WTC11 (cell line): ENCODE results near the gene GTPBP6. TPM values are rescaled to one million over a fixed set of nuclear protein-coding genes. Genes with fewer than 3 reads are reported as not detected.

Experiments
- ATAC-seq: fragments of 200-7000 bp; cut with Tn5 transposase; 2 replicates; pipeline ENCODE4 v1.10.0; 2021; ENCODE audit warnings: mild to moderate bottlenecking, moderate library complexity
- CTCF ChIA-PET: fragments of 300-600 bp; sonication (Branson Sonifier 250); formaldehyde crosslinking; loops from one replicate; lab custom pipeline; 2021; ENCODE audit warnings: antibody characterized with exemption; lab: Charles Lee
- POLR2A ChIA-PET: fragments of 350-600 bp; sonication (Branson Sonifier 250); formaldehyde crosslinking; loops from one replicate; lab custom pipeline; 2021; ENCODE audit warnings: antibody characterized with exemption; lab: Charles Lee
- DNase-seq: peaks from one replicate; pipeline ENCODE4 v3.0.0; 2021; ENCODE audit warnings: low spot score
- H3K27ac Mint-ChIP-seq: 2 replicates; pipeline ENCODE4 v1.8.0; 2021; ENCODE audit warnings: mixed read lengths
- H3K27me3 Mint-ChIP-seq: 2 replicates; pipeline ENCODE4 v1.8.0; 2021; ENCODE audit warnings: low read depth, mild to moderate bottlenecking, moderate library complexity, mixed read lengths
- H3K36me3 Mint-ChIP-seq: 2 replicates; pipeline ENCODE4 v1.8.0; 2021; ENCODE audit warnings: mixed read lengths
- H3K4me1 Mint-ChIP-seq: 2 replicates; pipeline ENCODE4 v1.8.0; 2022; ENCODE audit warnings: mixed read lengths
- H3K4me3 Mint-ChIP-seq: 2 replicates; pipeline ENCODE4 v1.8.0; 2021; ENCODE audit warnings: mild to moderate bottlenecking, moderate library complexity, mixed read lengths
- H3K9me3 Mint-ChIP-seq: 2 replicates; pipeline ENCODE4 v1.8.0; 2021; ENCODE audit warnings: mixed read lengths
- ATF1 ChIP-seq: sonication (generic); formaldehyde crosslinking; IDR thresholded peaks from 2 replicates; pipeline ENCODE4 v1.8.1; 2023; ENCODE audit warnings: mild to moderate bottlenecking, moderate library complexity, missing genetic modification reagents
- CREM ChIP-seq: sonication (generic); formaldehyde crosslinking; IDR thresholded peaks from 2 replicates; pipeline ENCODE4 v1.8.1; 2022; ENCODE audit warnings: mild to moderate bottlenecking, missing genetic modification reagents, moderate library complexity
- GABPB1 ChIP-seq: sonication (generic); formaldehyde crosslinking; IDR thresholded peaks from 2 replicates; pipeline ENCODE4 v1.8.1; 2023; ENCODE audit warnings: mild to moderate bottlenecking, missing genetic modification reagents
- NFYB ChIP-seq: sonication (generic); formaldehyde crosslinking; conservative IDR thresholded peaks from 2 replicates; pipeline ENCODE4 v1.8.0; 2022; ENCODE audit warnings: low read depth, missing genetic modification reagents
- PRRX2 ChIP-seq: fragments of 250-450 bp; sonication (Bioruptor Pico); IDR thresholded peaks from 2 replicates; pipeline ENCODE4 v1.8.0; 2021; ENCODE audit warnings: mild to moderate bottlenecking
- SP1 ChIP-seq: sonication (generic); formaldehyde crosslinking; conservative IDR thresholded peaks from 2 replicates; pipeline ENCODE4 v1.8.1; 2022; ENCODE audit warnings: missing genetic modification reagents
- TCF7 ChIP-seq: sonication (generic); formaldehyde crosslinking; IDR thresholded peaks from 2 replicates; pipeline ENCODE4 v1.8.0; 2022; ENCODE audit warnings: mild to moderate bottlenecking, low read depth, missing genetic modification reagents, moderate library complexity
- TEAD4 ChIP-seq: sonication (generic); formaldehyde crosslinking; IDR thresholded peaks from 2 replicates; pipeline ENCODE4 v1.8.0; 2022; ENCODE audit warnings: mild to moderate bottlenecking, missing genetic modification reagents
- TP53 ChIP-seq: sonication (generic); formaldehyde crosslinking; IDR thresholded peaks from 2 replicates; pipeline ENCODE4 v1.8.1; 2023; ENCODE audit warnings: mild to moderate bottlenecking, missing genetic modification reagents
- ZBTB21 ChIP-seq: sonication (generic); formaldehyde crosslinking; IDR thresholded peaks from 2 replicates; pipeline ENCODE4 v1.8.1; 2023; ENCODE audit warnings: mild to moderate bottlenecking, missing genetic modification reagents, borderline replicate concordance
- ZNF138 ChIP-seq: sonication (generic); formaldehyde crosslinking; conservative IDR thresholded peaks from 2 replicates; pipeline ENCODE4 v1.8.1; 2022; ENCODE audit warnings: mild to moderate bottlenecking, moderate library complexity, missing genetic modification reagents
- ZNF232 ChIP-seq: sonication (generic); formaldehyde crosslinking; IDR thresholded peaks from 2 replicates; pipeline ENCODE4 v1.8.0; 2022; ENCODE audit warnings: mild to moderate bottlenecking, missing genetic modification reagents
- ZNF263 ChIP-seq: sonication (generic); formaldehyde crosslinking; IDR thresholded peaks from 2 replicates; pipeline ENCODE4 v1.8.1; 2022; ENCODE audit warnings: low read depth, mild to moderate bottlenecking, moderate library complexity, missing genetic modification reagents
- ZNF416 ChIP-seq: fragments of 250-450 bp; sonication (Bioruptor Pico); IDR thresholded peaks from 2 replicates; pipeline ENCODE4 v1.9.0; 2021; ENCODE audit warnings: mild to moderate bottlenecking, inconsistent platforms
- ZNF671 ChIP-seq: fragments of 250-450 bp; sonication (Bioruptor Pico); IDR thresholded peaks from 2 replicates; pipeline ENCODE4 v1.8.0; 2021; ENCODE audit warnings: mild to moderate bottlenecking
- total RNA-seq: library from RNA; stranded (reverse); gene quantifications from 3 replicates; pipeline ENCODE4 v1.2.3, GENCODE V29; 2021
- TF ChIP-seq, protein P1 (sequence below): fragments of 200-600 bp; IDR thresholded peaks from 2 replicates; pipeline ENCODE4 v1.8.0; 2022; ENCODE audit warnings: antibody characterized with exemption
- TF ChIP-seq, protein P2 (sequence below): sonication (generic); formaldehyde crosslinking; IDR thresholded peaks from 2 replicates; pipeline ENCODE4 v1.8.1; 2022; ENCODE audit warnings: low read depth, mild to moderate bottlenecking, moderate library complexity, missing genetic modification reagents, borderline replicate concordance
- TF ChIP-seq, protein P3 (sequence below): sonication (generic); formaldehyde crosslinking; conservative IDR thresholded peaks from 2 replicates; pipeline ENCODE4 v1.8.1; 2023; ENCODE audit warnings: mild to moderate bottlenecking, low read depth, missing genetic modification reagents, moderate library complexity
- TF ChIP-seq, protein P4 (sequence below): sonication (generic); formaldehyde crosslinking; IDR thresholded peaks from 2 replicates; pipeline ENCODE4 v1.8.1; 2022; ENCODE audit warnings: mild to moderate bottlenecking, missing genetic modification reagents, moderate library complexity, borderline replicate concordance
- TF ChIP-seq, protein P5 (sequence below): sonication (generic); formaldehyde crosslinking; IDR thresholded peaks from 2 replicates; pipeline ENCODE4 v1.8.1; 2023; ENCODE audit warnings: mild to moderate bottlenecking, missing genetic modification reagents

The GTPBP6 gene
- total RNA-seq, 1 experiment from 2014 or later, result 63.9 TPM

DNA sequence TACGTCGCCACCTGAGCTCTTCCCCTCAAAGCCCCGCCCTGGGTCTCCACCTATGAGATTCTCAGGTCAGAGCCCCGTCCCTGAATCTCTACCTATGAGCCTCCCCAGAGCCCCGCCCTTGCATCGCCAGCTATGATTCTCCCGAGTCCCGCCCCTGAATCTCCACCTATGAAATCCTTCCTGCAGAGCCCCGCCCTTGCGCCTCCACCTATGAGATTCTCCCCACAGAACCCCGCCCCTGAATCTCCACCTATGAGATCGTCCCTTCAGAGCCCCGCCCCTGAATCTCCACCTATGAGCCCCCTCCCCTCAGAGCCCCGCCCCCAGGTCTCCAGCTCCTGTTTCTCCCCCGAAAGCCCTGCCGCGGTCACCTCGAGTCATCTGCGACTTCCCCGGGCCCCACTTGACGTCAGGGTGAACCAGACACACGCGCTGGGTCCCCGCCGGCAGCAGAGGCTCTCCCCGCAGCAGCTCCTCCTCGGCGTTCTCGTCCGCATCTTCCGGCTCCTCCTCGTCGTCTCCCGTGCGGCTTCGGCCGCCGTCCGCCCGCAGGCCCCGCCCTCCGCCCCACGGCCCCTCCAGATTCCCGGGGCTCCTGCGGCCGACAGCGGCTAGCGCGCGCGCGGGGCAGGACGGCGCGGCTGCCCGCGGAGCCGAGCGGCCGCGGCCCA is 393 bp downstream of the GTPBP6 start:
- H3K4me1 Mint-ChIP-seq, result peaks cover 9% of the 10 kb centered on the region
- CTCF ChIA-PET, result no interaction called here
- peaks cover 3% of the 10 kb centered on the region; the same call in 1 of the 2 replicates for H3K27me3 Mint-ChIP-seq
- peak overlapping the region; percentile 94 for H3K27ac Mint-ChIP-seq
- ATAC-seq, result peak; percentile 80
- POLR2A ChIA-PET, result no interaction called here
- H3K4me3 Mint-ChIP-seq, result peak overlapping the region; percentile 83
- H3K9me3 Mint-ChIP-seq, result no peaks in the 10 kb centered on the region
- peak; percentile 100 for DNase-seq
- TF ChIP-seq ZNF416 (CRISPR knock-in tag) (no peak), ZNF671 (CRISPR knock-in tag) (no peak), PRRX2 (no peak), NFYB (CRISPR knock-in tag) (peak; percentile 60), ZNF232 (CRISPR knock-in tag) (no peak), ZBTB21 (CRISPR knock-in tag) (no peak), ZNF138 (CRISPR knock-in tag) (no peak), GABPB1 (0 out of 2 replicates have a peak, but pooled peaks have one; percentile 9), CREM (CRISPR knock-in tag) (peak; percentile 68; the same call in 1 of the 2 replicates), TCF7 (CRISPR knock-in tag) (peak; percentile 78; the same call in 1 of the 2 replicates)
- TF ChIP-seq, protein P1, sequence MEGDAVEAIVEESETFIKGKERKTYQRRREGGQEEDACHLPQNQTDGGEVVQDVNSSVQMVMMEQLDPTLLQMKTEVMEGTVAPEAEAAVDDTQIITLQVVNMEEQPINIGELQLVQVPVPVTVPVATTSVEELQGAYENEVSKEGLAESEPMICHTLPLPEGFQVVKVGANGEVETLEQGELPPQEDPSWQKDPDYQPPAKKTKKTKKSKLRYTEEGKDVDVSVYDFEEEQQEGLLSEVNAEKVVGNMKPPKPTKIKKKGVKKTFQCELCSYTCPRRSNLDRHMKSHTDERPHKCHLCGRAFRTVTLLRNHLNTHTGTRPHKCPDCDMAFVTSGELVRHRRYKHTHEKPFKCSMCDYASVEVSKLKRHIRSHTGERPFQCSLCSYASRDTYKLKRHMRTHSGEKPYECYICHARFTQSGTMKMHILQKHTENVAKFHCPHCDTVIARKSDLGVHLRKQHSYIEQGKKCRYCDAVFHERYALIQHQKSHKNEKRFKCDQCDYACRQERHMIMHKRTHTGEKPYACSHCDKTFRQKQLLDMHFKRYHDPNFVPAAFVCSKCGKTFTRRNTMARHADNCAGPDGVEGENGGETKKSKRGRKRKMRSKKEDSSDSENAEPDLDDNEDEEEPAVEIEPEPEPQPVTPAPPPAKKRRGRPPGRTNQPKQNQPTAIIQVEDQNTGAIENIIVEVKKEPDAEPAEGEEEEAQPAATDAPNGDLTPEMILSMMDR, result no peak
- TF ChIP-seq, protein P2, sequence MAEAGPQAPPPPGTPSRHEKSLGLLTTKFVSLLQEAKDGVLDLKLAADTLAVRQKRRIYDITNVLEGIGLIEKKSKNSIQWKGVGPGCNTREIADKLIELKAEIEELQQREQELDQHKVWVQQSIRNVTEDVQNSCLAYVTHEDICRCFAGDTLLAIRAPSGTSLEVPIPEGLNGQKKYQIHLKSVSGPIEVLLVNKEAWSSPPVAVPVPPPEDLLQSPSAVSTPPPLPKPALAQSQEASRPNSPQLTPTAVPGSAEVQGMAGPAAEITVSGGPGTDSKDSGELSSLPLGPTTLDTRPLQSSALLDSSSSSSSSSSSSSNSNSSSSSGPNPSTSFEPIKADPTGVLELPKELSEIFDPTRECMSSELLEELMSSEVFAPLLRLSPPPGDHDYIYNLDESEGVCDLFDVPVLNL (CRISPR knock-in tag), result no peak
- TF ChIP-seq, protein P3, sequence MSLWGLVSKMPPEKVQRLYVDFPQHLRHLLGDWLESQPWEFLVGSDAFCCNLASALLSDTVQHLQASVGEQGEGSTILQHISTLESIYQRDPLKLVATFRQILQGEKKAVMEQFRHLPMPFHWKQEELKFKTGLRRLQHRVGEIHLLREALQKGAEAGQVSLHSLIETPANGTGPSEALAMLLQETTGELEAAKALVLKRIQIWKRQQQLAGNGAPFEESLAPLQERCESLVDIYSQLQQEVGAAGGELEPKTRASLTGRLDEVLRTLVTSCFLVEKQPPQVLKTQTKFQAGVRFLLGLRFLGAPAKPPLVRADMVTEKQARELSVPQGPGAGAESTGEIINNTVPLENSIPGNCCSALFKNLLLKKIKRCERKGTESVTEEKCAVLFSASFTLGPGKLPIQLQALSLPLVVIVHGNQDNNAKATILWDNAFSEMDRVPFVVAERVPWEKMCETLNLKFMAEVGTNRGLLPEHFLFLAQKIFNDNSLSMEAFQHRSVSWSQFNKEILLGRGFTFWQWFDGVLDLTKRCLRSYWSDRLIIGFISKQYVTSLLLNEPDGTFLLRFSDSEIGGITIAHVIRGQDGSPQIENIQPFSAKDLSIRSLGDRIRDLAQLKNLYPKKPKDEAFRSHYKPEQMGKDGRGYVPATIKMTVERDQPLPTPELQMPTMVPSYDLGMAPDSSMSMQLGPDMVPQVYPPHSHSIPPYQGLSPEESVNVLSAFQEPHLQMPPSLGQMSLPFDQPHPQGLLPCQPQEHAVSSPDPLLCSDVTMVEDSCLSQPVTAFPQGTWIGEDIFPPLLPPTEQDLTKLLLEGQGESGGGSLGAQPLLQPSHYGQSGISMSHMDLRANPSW (CRISPR knock-in tag), result no peak
- H3K36me3 Mint-ChIP-seq, result peaks cover 7% of the 10 kb centered on the region

DNA sequence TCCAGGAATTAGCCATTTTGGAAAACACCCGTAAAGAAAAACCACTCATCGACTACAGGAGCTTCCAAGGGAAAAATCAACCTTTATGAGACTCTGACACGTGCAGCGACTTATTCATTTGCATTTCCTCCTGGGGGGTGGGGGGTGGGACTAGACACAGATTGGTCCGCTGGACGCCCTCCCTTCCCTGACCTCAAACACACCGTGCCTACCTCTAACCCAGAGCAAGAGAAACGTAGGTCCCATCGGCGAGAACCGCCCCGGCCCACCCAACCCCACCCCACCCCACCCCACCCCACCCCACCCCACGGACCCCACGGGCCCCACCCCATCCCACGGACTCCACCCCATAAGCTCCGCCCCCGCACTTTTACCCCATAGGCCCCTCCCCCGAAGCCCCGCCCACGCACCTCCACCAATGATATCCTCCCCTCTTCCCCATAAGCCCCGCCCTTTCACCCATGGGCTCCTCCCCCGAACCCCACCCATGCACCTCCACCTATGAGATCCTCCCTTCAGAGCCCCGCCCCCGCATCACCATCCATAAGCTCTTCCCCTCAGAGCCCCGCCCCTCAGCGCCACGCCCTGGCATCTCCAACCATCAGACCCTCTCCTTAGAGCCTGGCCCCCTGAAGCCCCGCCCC is 1.1 kb downstream of the GTPBP6 start:
- ChIA-PET POLR2A (no interaction called here), CTCF (no interaction called here)
- ATAC-seq (no peak), DNase-seq (no peak)
- Mint-ChIP-seq H3K4me3 (peak overlapping the region; percentile 83), H3K27ac (no peak overlapping the region), H3K4me1 (peaks cover 5% of the 10 kb centered on the region), H3K9me3 (no peaks in the 10 kb centered on the region), H3K36me3 (peaks cover 8% of the 10 kb centered on the region), H3K27me3 (peaks cover 3% of the 10 kb centered on the region; the same call in 1 of the 2 replicates)
- no peak for TF ChIP-seq TP53 (CRISPR knock-in tag)
- TF ChIP-seq, protein P4, sequence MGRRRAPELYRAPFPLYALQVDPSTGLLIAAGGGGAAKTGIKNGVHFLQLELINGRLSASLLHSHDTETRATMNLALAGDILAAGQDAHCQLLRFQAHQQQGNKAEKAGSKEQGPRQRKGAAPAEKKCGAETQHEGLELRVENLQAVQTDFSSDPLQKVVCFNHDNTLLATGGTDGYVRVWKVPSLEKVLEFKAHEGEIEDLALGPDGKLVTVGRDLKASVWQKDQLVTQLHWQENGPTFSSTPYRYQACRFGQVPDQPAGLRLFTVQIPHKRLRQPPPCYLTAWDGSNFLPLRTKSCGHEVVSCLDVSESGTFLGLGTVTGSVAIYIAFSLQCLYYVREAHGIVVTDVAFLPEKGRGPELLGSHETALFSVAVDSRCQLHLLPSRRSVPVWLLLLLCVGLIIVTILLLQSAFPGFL (CRISPR knock-in tag), result no peak
- no peak for TF ChIP-seq ZNF263 (CRISPR knock-in tag)
- TF ChIP-seq, protein P3 (CRISPR knock-in tag), result no peak
- no peak for TF ChIP-seq ATF1 (CRISPR knock-in tag)
- TF ChIP-seq, protein P5, sequence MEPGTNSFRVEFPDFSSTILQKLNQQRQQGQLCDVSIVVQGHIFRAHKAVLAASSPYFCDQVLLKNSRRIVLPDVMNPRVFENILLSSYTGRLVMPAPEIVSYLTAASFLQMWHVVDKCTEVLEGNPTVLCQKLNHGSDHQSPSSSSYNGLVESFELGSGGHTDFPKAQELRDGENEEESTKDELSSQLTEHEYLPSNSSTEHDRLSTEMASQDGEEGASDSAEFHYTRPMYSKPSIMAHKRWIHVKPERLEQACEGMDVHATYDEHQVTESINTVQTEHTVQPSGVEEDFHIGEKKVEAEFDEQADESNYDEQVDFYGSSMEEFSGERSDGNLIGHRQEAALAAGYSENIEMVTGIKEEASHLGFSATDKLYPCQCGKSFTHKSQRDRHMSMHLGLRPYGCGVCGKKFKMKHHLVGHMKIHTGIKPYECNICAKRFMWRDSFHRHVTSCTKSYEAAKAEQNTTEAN (CRISPR knock-in tag), result no peak
- no peak for TF ChIP-seq SP1 (CRISPR knock-in tag)
- no peak for TF ChIP-seq TEAD4 (CRISPR knock-in tag)
- TF ChIP-seq PRRX2, result no peak
